ENCODE measurements around the gene GSKIP. TPM values are rescaled to one million over a fixed set of nuclear protein-coding genes. Genes with fewer than 3 reads are reported as not detected.
A peak's percentile ranks its signal among the peaks of the same experiment; 100 is the strongest.

GSKIP gene
- total RNA-seq, 1 experiment from 2014 or later = 43.0 TPM

DNA sequence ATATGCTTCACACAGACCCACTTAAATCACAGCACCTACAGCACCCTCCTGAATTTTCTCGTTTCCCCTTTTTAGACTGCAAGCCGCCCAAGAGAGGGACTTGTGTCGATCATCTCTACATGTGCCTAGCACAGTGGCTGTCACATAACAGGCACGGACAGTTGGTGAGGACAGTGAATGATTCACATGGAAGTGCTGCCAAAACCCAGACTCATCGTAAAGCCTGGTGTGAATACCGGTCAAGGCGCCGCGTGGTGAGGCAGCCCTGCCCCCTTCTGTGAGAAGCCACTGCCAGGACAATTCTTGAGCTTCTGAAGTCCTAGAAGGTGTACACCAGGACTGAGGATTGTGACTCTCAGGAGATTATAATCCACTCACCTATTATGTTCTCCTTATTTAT lies 44.5 kb upstream of the GSKIP start:
- CTCF ChIA-PET = no interaction called here
- peaks cover 20% of the 10 kb centered on the region for H3K36me3 Mint-ChIP-seq
- no peaks in the 10 kb centered on the region for H3K27me3 Mint-ChIP-seq (ENCODE audit: low read depth)
- no peaks in the 10 kb centered on the region for H3K4me1 Mint-ChIP-seq
- H3K27ac Mint-ChIP-seq = peak overlapping the region; percentile 3; the same call in 1 of the 2 replicates
- H3K9me3 Mint-ChIP-seq = no peaks in the 10 kb centered on the region
- POLR2A ChIA-PET = no interaction called here
- TF ChIP-seq, protein P1, sequence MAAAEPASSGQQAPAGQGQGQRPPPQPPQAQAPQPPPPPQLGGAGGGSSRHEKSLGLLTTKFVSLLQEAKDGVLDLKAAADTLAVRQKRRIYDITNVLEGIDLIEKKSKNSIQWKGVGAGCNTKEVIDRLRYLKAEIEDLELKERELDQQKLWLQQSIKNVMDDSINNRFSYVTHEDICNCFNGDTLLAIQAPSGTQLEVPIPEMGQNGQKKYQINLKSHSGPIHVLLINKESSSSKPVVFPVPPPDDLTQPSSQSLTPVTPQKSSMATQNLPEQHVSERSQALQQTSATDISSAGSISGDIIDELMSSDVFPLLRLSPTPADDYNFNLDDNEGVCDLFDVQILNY (CRISPR knock-in tag; IDR thresholded peaks at IDR 0.05) = no peak
- no peak for TF ChIP-seq ELF4 (CRISPR knock-in tag; IDR thresholded peaks at IDR 0.05; ENCODE audit: low read depth)
- TF ChIP-seq, protein P2, sequence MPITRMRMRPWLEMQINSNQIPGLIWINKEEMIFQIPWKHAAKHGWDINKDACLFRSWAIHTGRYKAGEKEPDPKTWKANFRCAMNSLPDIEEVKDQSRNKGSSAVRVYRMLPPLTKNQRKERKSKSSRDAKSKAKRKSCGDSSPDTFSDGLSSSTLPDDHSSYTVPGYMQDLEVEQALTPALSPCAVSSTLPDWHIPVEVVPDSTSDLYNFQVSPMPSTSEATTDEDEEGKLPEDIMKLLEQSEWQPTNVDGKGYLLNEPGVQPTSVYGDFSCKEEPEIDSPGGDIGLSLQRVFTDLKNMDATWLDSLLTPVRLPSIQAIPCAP (CRISPR knock-in tag; IDR thresholded peaks at IDR 0.05) = no peak
- TF ChIP-seq MYBL2 (CRISPR knock-in tag; IDR thresholded peaks at IDR 0.05) = no peak
- TF ChIP-seq CBFB (CRISPR knock-in tag; IDR thresholded peaks at IDR 0.05; ENCODE audit: low read depth) = no peak
- TF ChIP-seq NFATC4 (CRISPR knock-in tag; IDR thresholded peaks at IDR 0.05) = no peak
- no peak overlapping the region for H3K4me3 Mint-ChIP-seq
- ATAC-seq = no peak
- DNase-seq (ENCODE audit: low spot score) = no peak

DNA sequence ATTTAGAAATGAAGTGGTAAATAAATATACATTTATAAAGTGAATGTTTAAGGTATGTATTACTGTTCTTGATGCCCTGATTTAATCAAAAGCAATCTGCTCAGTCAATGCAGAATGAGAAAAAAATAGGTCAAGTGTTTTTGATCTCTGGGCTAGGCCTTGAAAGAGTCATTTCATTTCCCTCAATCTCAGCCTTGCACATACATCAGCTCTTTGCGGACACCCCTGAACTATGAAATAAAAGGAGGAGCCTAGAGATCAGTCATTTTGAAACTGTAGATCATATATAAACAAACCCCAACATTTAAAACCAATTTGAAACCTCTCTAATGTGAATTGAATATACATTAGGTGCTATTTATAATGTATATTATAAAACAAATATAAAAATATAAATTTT lies 42.7 kb upstream of the GSKIP start:
- POLR2A ChIA-PET = no interaction called here
- Mint-ChIP-seq H3K27me3 (ENCODE audit: low read depth) (no peaks in the 10 kb centered on the region), H3K4me3 (no peak overlapping the region), H3K9me3 (no peaks in the 10 kb centered on the region), H3K4me1 (peaks cover 4% of the 10 kb centered on the region; the same call in 1 of the 2 replicates), H3K36me3 (peaks cover 25% of the 10 kb centered on the region), H3K27ac (no peak overlapping the region)
- no peak for DNase-seq (ENCODE audit: low spot score)
- CTCF ChIA-PET = no interaction called here
- ATAC-seq = no peak
- no peak for TF ChIP-seq GTF2I (CRISPR knock-in tag; conservative IDR thresholded peaks at IDR 0.05)
- no peak for TF ChIP-seq ZNF232 (CRISPR knock-in tag; IDR thresholded peaks at IDR 0.05)
- TF ChIP-seq HMGA2 (CRISPR knock-in tag; IDR thresholded peaks at IDR 0.05) = no peak
- TF ChIP-seq ETV6 (CRISPR knock-in tag; IDR thresholded peaks at IDR 0.05) = no peak
- TF ChIP-seq NFE2L1 (CRISPR knock-in tag; IDR thresholded peaks at IDR 0.05) = no peak
- TF ChIP-seq, protein P3, sequence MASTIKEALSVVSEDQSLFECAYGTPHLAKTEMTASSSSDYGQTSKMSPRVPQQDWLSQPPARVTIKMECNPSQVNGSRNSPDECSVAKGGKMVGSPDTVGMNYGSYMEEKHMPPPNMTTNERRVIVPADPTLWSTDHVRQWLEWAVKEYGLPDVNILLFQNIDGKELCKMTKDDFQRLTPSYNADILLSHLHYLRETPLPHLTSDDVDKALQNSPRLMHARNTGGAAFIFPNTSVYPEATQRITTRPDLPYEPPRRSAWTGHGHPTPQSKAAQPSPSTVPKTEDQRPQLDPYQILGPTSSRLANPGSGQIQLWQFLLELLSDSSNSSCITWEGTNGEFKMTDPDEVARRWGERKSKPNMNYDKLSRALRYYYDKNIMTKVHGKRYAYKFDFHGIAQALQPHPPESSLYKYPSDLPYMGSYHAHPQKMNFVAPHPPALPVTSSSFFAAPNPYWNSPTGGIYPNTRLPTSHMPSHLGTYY (CRISPR knock-in tag; IDR thresholded peaks at IDR 0.05) = no peak
- TF ChIP-seq, protein P4, sequence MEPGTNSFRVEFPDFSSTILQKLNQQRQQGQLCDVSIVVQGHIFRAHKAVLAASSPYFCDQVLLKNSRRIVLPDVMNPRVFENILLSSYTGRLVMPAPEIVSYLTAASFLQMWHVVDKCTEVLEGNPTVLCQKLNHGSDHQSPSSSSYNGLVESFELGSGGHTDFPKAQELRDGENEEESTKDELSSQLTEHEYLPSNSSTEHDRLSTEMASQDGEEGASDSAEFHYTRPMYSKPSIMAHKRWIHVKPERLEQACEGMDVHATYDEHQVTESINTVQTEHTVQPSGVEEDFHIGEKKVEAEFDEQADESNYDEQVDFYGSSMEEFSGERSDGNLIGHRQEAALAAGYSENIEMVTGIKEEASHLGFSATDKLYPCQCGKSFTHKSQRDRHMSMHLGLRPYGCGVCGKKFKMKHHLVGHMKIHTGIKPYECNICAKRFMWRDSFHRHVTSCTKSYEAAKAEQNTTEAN (CRISPR knock-in tag; IDR thresholded peaks at IDR 0.05) = no peak
- no peak for TF ChIP-seq GABPB1 (CRISPR knock-in tag; IDR thresholded peaks at IDR 0.05)
- no peak for TF ChIP-seq ZNF219 (CRISPR knock-in tag; IDR thresholded peaks at IDR 0.05; ENCODE audit: borderline replicate concordance)
- TF ChIP-seq NFATC4 (CRISPR knock-in tag; IDR thresholded peaks at IDR 0.05) = no peak
- TF ChIP-seq, protein P5, sequence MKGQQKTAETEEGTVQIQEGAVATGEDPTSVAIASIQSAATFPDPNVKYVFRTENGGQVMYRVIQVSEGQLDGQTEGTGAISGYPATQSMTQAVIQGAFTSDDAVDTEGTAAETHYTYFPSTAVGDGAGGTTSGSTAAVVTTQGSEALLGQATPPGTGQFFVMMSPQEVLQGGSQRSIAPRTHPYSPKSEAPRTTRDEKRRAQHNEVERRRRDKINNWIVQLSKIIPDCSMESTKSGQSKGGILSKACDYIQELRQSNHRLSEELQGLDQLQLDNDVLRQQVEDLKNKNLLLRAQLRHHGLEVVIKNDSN (CRISPR knock-in tag; IDR thresholded peaks at IDR 0.05) = no peak
- no peak for TF ChIP-seq ZNF263 (CRISPR knock-in tag; IDR thresholded peaks at IDR 0.05; ENCODE audit: low read depth)
- TF ChIP-seq ESRRA (CRISPR knock-in tag; IDR thresholded peaks at IDR 0.05; ENCODE audit: borderline replicate concordance) = no peak
- TF ChIP-seq ZNF423 (CRISPR knock-in tag; IDR thresholded peaks at IDR 0.05) = no peak
- no peak for TF ChIP-seq TEAD1 (CRISPR knock-in tag; IDR thresholded peaks at IDR 0.05)
- TF ChIP-seq ZNF121 (CRISPR knock-in tag; IDR thresholded peaks at IDR 0.05) = no peak
- no peak for TF ChIP-seq NFYB (CRISPR knock-in tag; conservative IDR thresholded peaks at IDR 0.05; ENCODE audit: low read depth)
- TF ChIP-seq ZNF416 (CRISPR knock-in tag; IDR thresholded peaks at IDR 0.05) = no peak
- no peak for TF ChIP-seq JAZF1 (CRISPR knock-in tag; IDR thresholded peaks at IDR 0.05)
- no peak for TF ChIP-seq FOXP1 (CRISPR knock-in tag; IDR thresholded peaks at IDR 0.05; ENCODE audit: borderline replicate concordance)

Data from WTC11 (cell line).